ENCODE results near the gene GADD45A.

Gene GADD45A

GRCh38 chr1:67733681-67734322 is 48.8 kb downstream of the GADD45A start:
- no peak for TF ChIP-seq CTCF (IDR thresholded peaks at IDR 0.05; ENCODE audit: insufficient read depth, missing control alignments)
- DNase-seq (ENCODE audit: insufficient read length, low spot score) (no peak), FAIRE-seq (no peak)

- TF ChIP-seq CTCF (IDR thresholded peaks at IDR 0.05; ENCODE audit: insufficient read depth, missing control alignments) = no peak
- FAIRE-seq (no peak), DNase-seq (ENCODE audit: insufficient read length, low spot score) (no peak)
Observed at GRCh38 chr1:67734323-67734690, 49.3 kb downstream of the GADD45A start.

GRCh38 chr1:67735206-67735605 is 50.2 kb downstream of the GADD45A start:
- TF ChIP-seq CTCF (IDR thresholded peaks at IDR 0.05; ENCODE audit: insufficient read depth, missing control alignments) = no peak
- FAIRE-seq = no peak
- DNase-seq (ENCODE audit: insufficient read length, low spot score) = no peak

- TF ChIP-seq CTCF (IDR thresholded peaks at IDR 0.05; ENCODE audit: insufficient read depth, missing control alignments) = no peak
- DNase-seq (ENCODE audit: insufficient read length, low spot score) (no peak), FAIRE-seq (no peak)
Observed at GRCh38 chr1:67735806-67736627, 51.0 kb downstream of the GADD45A start.

GRCh38 chr1:67736750-67737149 is 51.7 kb downstream of the GADD45A start:
- no peak for TF ChIP-seq CTCF (IDR thresholded peaks at IDR 0.05; ENCODE audit: insufficient read depth, missing control alignments)
- DNase-seq (ENCODE audit: insufficient read length, low spot score) = no peak

GRCh38 chr1:67737875-67738274 is 52.9 kb downstream of the GADD45A start:
- TF ChIP-seq CTCF (IDR thresholded peaks at IDR 0.05; ENCODE audit: insufficient read depth, missing control alignments) = no peak
- no peak for DNase-seq (ENCODE audit: insufficient read length, low spot score)
- FAIRE-seq = no peak

More at GRCh38 chr1:67736750-67737149, 51.7 kb downstream of the GADD45A start:
- FAIRE-seq = no peak

Measured in D721Med (cell line).